PC-3 (cell line): ENCODE data around the gene FARP1. TPM values are rescaled to one million over a fixed set of nuclear protein-coding genes. Genes with fewer than 3 reads are reported as not detected.

ENCODE experiments used
- ATAC-seq: fragments of 200-7000 bp; cut with Tn5 transposase; 2 replicates; pipeline ENCODE4 v1.9.1; 2020; ENCODE audit warnings: mild to moderate bottlenecking, moderate library complexity
- BruUV-seq: library from RNA; stranded (reverse); fragments of 400-500 nt; replicated peaks from 2 replicates; lab custom pipeline; 2021; lab: Mats Ljungman, UMichigan
- CTCF ChIA-PET: fragments of 300-600 bp; sonication (Branson Sonifier 250); formaldehyde crosslinking; loops from one replicate; lab custom pipeline; 2022; ENCODE audit warnings: antibody characterized with exemption; lab: Charles Lee
- POLR2A ChIA-PET: fragments of 300-600 bp; sonication (Branson Sonifier 250); formaldehyde crosslinking; loops from one replicate; lab custom pipeline; 2022; ENCODE audit warnings: antibody characterized with exemption; ENCODE audit not compliant: unreplicated experiment; lab: Charles Lee
- DNase-seq: peaks from one replicate; pipeline ENCODE4 v3.0.0-alpha.2; 2015
- H2AFZ ChIP-seq: fragments of 300-600 bp; sonication (generic); 2 replicates; pipeline ENCODE4 v1.6.0; 2016; ENCODE audit warnings: antibody characterized with exemption, low read length
- H3F3A ChIP-seq: fragments of 300-600 bp; sonication (generic); one replicate; pipeline ENCODE4 v1.6.0; 2017; ENCODE audit warnings: antibody characterized with exemption, low read length, control low read depth, mild to moderate bottlenecking; ENCODE audit not compliant: unreplicated experiment
- H3K27ac ChIP-seq: fragments of 300-600 bp; sonication (generic); 2 replicates; pipeline ENCODE4 v1.5.1; 2016; ENCODE audit warnings: mild to moderate bottlenecking, low read length
- H3K27me3 ChIP-seq: fragments of 300-600 bp; sonication (generic); 2 replicates; pipeline ENCODE4 v1.6.1; 2016; ENCODE audit warnings: low read length, mixed read lengths
- H3K36me3 ChIP-seq: fragments of 300-600 bp; sonication (generic); 2 replicates; pipeline ENCODE4 v1.6.1; 2016; ENCODE audit warnings: low read depth, mixed run types, low read length, mixed read lengths
- H3K4me1 ChIP-seq: fragments of 300-600 bp; sonication (generic); 2 replicates; pipeline ENCODE4 v1.5.1; 2016; ENCODE audit warnings: low read length; ENCODE audit not compliant: insufficient read depth
- H3K4me2 ChIP-seq: fragments of 300-600 bp; sonication (generic); 2 replicates; pipeline ENCODE4 v1.6.0; 2016; ENCODE audit warnings: low read length
- H3K4me3 ChIP-seq: fragments of 300-600 bp; sonication (generic); 2 replicates; pipeline ENCODE4 v1.5.1; 2016; ENCODE audit warnings: mild to moderate bottlenecking, low read length, mixed read lengths
- H3K79me2 ChIP-seq: fragments of 300-600 bp; sonication (generic); 2 replicates; pipeline ENCODE4 v1.6.1; 2017; ENCODE audit warnings: low read length, mixed read lengths
- H3K9ac ChIP-seq: fragments of 300-600 bp; sonication (generic); 2 replicates; pipeline ENCODE4 v1.6.0; 2016; ENCODE audit warnings: mild to moderate bottlenecking, low read length
- H3K9me2 ChIP-seq: fragments of 300-600 bp; sonication (generic); replicated peaks from 2 replicates; pipeline ENCODE4 v1.6.1; 2016; ENCODE audit warnings: mixed run types, low read length, mixed read lengths
- H3K9me3 ChIP-seq: fragments of 300-600 bp; sonication (generic); 2 replicates; pipeline ENCODE4 v1.6.1; 2016; ENCODE audit warnings: low read length, mixed read lengths
- H4K20me1 ChIP-seq: fragments of 300-600 bp; sonication (generic); 2 replicates; pipeline ENCODE4 v1.6.1; 2016; ENCODE audit warnings: low read length, mixed read lengths
- EZH2 ChIP-seq: fragments of 300-600 bp; sonication (generic); IDR thresholded peaks from one replicate; pipeline ENCODE4 v1.6.1; 2017; ENCODE audit warnings: antibody characterized with exemption, mild to moderate bottlenecking, low read length; ENCODE audit not compliant: unreplicated experiment
- EZH2phosphoT487 ChIP-seq: fragments of 300-600 bp; sonication (generic); IDR thresholded peaks from 2 replicates; pipeline ENCODE4 v1.6.1; 2018; ENCODE audit warnings: mild to moderate bottlenecking, antibody characterized with exemption, low read length, borderline replicate concordance
- intact Hi-C: fragments of 100-400 bp; cut with micrococcal nuclease; formaldehyde crosslinking; loops from 2 replicates; pipeline ENCODE4 v1.9.0; 2023
- total RNA-seq: library from RNA; depleted of rRNA; stranded (reverse); fragments of >200 nt; gene quantifications from 2 replicates; pipeline ENCODE4 v1.2.3, GENCODE V29; 2014
- TF ChIP-seq, protein P1 (sequence below): fragments of 300-600 bp; sonication (generic); conservative IDR thresholded peaks from 2 replicates; pipeline ENCODE4 v1.5.1; 2017; ENCODE audit warnings: antibody characterized with exemption, low read depth, mild to moderate bottlenecking, low read length

Gene FARP1
- total RNA-seq, 1 experiment from 2014 or later = 18.2 TPM

DNA sequence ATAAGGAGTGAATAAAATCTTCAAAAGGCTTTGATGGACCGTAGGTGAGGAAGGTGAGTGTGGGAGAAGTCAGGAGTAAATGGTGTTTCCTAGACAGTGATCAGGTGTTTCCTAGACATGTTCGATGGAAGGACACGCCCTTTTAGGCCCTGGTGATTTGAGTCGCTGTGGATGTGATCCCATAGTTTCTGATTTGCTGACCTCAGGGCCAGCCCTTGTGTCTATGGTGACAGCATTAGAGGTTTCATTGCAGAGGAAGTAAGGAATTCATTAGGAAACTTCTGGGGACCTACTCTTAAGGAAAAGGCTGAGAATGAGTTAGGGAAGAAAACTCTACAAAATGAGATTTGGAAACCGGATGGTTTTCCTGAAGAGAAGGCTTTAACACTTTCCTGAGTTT, 65.7 kb downstream of the FARP1 start:
- Histone ChIP-seq H4K20me1 (no peaks in the 10 kb centered on the region), H2AFZ (no peak overlapping the region), H3K9ac (no peak overlapping the region), H3F3A (no peaks in the 10 kb centered on the region), H3K79me2 (peaks cover 14% of the 10 kb centered on the region; the same call in 1 of the 2 replicates), H3K9me3 (no peaks in the 10 kb centered on the region), H3K4me1 (peaks cover 22% of the 10 kb centered on the region), H3K27me3 (no peaks in the 10 kb centered on the region), H3K4me2 (no peak overlapping the region), H3K4me3 (no peak overlapping the region), H3K9me2 (no peaks in the 10 kb centered on the region), H3K36me3 (no peaks in the 10 kb centered on the region; the same call in 1 of the 2 replicates), H3K27ac (no peak overlapping the region)
- no peak for ATAC-seq
- intact Hi-C loops = no loop called here
- CTCF ChIA-PET = no interaction called here
- no TSS peak for BruUV-seq
- POLR2A ChIA-PET = no interaction called here
- TF ChIP-seq, protein P1, sequence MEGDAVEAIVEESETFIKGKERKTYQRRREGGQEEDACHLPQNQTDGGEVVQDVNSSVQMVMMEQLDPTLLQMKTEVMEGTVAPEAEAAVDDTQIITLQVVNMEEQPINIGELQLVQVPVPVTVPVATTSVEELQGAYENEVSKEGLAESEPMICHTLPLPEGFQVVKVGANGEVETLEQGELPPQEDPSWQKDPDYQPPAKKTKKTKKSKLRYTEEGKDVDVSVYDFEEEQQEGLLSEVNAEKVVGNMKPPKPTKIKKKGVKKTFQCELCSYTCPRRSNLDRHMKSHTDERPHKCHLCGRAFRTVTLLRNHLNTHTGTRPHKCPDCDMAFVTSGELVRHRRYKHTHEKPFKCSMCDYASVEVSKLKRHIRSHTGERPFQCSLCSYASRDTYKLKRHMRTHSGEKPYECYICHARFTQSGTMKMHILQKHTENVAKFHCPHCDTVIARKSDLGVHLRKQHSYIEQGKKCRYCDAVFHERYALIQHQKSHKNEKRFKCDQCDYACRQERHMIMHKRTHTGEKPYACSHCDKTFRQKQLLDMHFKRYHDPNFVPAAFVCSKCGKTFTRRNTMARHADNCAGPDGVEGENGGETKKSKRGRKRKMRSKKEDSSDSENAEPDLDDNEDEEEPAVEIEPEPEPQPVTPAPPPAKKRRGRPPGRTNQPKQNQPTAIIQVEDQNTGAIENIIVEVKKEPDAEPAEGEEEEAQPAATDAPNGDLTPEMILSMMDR = no peak
- TF ChIP-seq EZH2phosphoT487 = no peak
- no peak for TF ChIP-seq EZH2
- no peak for DNase-seq

- Histone ChIP-seq H3F3A (peaks cover 12% of the 10 kb centered on the region), H4K20me1 (no peaks in the 10 kb centered on the region), H3K27me3 (no peaks in the 10 kb centered on the region), H3K9me3 (no peaks in the 10 kb centered on the region), H3K9me2 (no peaks in the 10 kb centered on the region), H3K27ac (no peak overlapping the region), H3K4me1 (peaks cover 53% of the 10 kb centered on the region), H3K4me2 (no peak overlapping the region), H2AFZ (no peak overlapping the region), H3K36me3 (no peaks in the 10 kb centered on the region), H3K4me3 (no peak overlapping the region), H3K79me2 (peaks cover 14% of the 10 kb centered on the region), H3K9ac (no peak overlapping the region)
- CTCF ChIA-PET = no interaction called here
- POLR2A ChIA-PET = no interaction called here
- intact Hi-C loops = no loop called here
- no TSS peak for BruUV-seq
- no peak for ATAC-seq
- DNase-seq = no peak
- TF ChIP-seq EZH2 (no peak), EZH2phosphoT487 (no peak)
- TF ChIP-seq, protein P1 = no peak
Measured at GRCh38 chr13:98212763-98213162, 69.9 kb downstream of the FARP1 start.

DNA sequence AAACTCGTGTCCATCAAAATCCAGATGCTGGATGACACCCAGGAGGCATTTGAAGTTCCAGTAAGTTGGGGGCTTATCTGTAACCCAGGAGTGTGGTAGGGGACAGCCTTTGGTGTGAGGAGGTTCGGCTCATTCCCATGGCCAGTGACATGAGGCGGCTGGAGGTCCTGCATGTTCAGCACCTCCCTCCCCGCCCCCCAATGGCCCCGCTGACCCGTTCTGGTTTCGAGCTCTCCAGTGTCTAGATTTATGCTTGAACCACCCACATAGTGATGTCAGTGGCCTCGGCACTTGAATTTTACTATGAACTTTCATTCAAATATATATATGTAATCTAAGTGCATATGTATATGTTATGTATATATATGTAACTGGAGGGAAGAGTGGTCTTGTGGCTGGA, 70.5 kb downstream of the FARP1 start:
- Histone ChIP-seq H3K4me3 (no peak overlapping the region), H3K36me3 (no peaks in the 10 kb centered on the region), H3K4me1 (peaks cover 53% of the 10 kb centered on the region), H4K20me1 (no peaks in the 10 kb centered on the region), H3K79me2 (peaks cover 14% of the 10 kb centered on the region), H3K27me3 (no peaks in the 10 kb centered on the region), H3K9me2 (no peaks in the 10 kb centered on the region), H2AFZ (no peak overlapping the region), H3K27ac (peak overlapping the region; percentile 97), H3K9me3 (no peaks in the 10 kb centered on the region), H3K4me2 (peak overlapping the region; percentile 81), H3K9ac (no peak overlapping the region), H3F3A (peaks cover 12% of the 10 kb centered on the region)
- no peak for ATAC-seq
- BruUV-seq = no TSS peak
- intact Hi-C loops = no loop called here
- ChIA-PET POLR2A (no interaction called here), CTCF (no interaction called here)
- no peak for DNase-seq
- TF ChIP-seq EZH2phosphoT487 = no peak
- TF ChIP-seq, protein P1 = no peak
- no peak for TF ChIP-seq EZH2
